Activated gamma-delta T cell (primary cell): Measurements from ENCODE around the gene FOXA2.

ENCODE experiments used
- DNase-seq: peaks from one replicate; lab custom pipeline; 2025; lab: John Stamatoyannopoulos, UW

Gene FOXA2

GRCh38 chr20:22583773-22584521 is 425 bp downstream of the FOXA2 start:
- no peak for DNase-seq

GRCh38 chr20:22582964-22583772 is 1.2 kb downstream of the FOXA2 start:
- no peak for DNase-seq

- DNase-seq: no peak
These were observed 1.9 kb downstream of the FOXA2 start for GRCh38 chr20:22582386-22582963.

- DNase-seq: no peak
These were observed 2.7 kb downstream of the FOXA2 start for GRCh38 chr20:22581437-22582385.

- DNase-seq: no peak
These were observed 4.4 kb downstream of the FOXA2 start for GRCh38 chr20:22579711-22580697.

- no peak for DNase-seq
These were observed 5.3 kb downstream of the FOXA2 start for GRCh38 chr20:22579119-22579427.

GRCh38 chr20:22578221-22579118 is 5.9 kb downstream of the FOXA2 start:
- DNase-seq: no peak

GRCh38 chr20:22577515-22578220 is 6.7 kb downstream of the FOXA2 start:
- DNase-seq: no peak

- no peak for DNase-seq
These were observed 7.4 kb downstream of the FOXA2 start for GRCh38 chr20:22576733-22577514.

- DNase-seq: no peak
These were observed 8.1 kb downstream of the FOXA2 start for GRCh38 chr20:22576273-22576672.

GRCh38 chr20:22575737-22576136 is 8.6 kb downstream of the FOXA2 start:
- no peak for DNase-seq

GRCh38 chr20:22575087-22575721 is 9.2 kb downstream of the FOXA2 start:
- DNase-seq: no peak

- no peak for DNase-seq
These were observed 9.8 kb downstream of the FOXA2 start for GRCh38 chr20:22574545-22575086.

GRCh38 chr20:22572491-22572890 is 11.9 kb downstream of the FOXA2 start:
- DNase-seq: no peak

- no peak for DNase-seq
These were observed 12.3 kb downstream of the FOXA2 start for GRCh38 chr20:22572023-22572422.

- no peak for DNase-seq
These were observed 15.0 kb downstream of the FOXA2 start for GRCh38 chr20:22569353-22569752.

GRCh38 chr20:22568872-22569344 is 15.5 kb downstream of the FOXA2 start:
- DNase-seq: no peak
